ENCODE results near the gene CCDC196. TPM values are rescaled to one million over a fixed set of nuclear protein-coding genes. Genes with fewer than 3 reads are reported as not detected.

Gene CCDC196
- total and polyA plus RNA-seq, 7 experiments from 2014 or later: not detected

- Histone ChIP-seq H3K4me1 (ENCODE audit: control insufficient read depth in 2 of 2, insufficient read depth in 2 of 2, low read length in 2 of 2) (peaks cover 0 to 10% of the 10 kb centered on the region in 2 donors), H3K27ac (ENCODE audit: low read depth, low read length) (no peak overlapping the region), H3K27me3 (ENCODE audit: control insufficient read depth in 2 of 2, insufficient read depth in 2 of 2, low read length in 2 of 2) (no peaks in the 10 kb centered on the region), H3K4me3 (ENCODE audit: low read length) (no peak overlapping the region), H3K9me3 (ENCODE audit: control insufficient read depth in 2 of 3, low read length in 3 of 3) (no peaks in the 10 kb centered on the region), H3K36me3 (ENCODE audit: control insufficient read depth in 2 of 3, insufficient read depth in 3 of 3, low read length in 3 of 3) (no peaks in the 10 kb centered on the region)
- DNase-seq (no peak), ATAC-seq (no peak)
- intact Hi-C loops (cut with micrococcal nuclease): loop anchor here in 1 of 2 donors (2.0 to 5.0 kb wide), 2 partner anchors 59 to 253 kb away; no protein-coding TSS in a partner anchor
- POLR2A ChIA-PET: no interaction called here
- H3K4me3 Mint-ChIP-seq: no peak overlapping the region
- no peak overlapping the region for H3K27ac Mint-ChIP-seq
- CTCF ChIA-PET: no interaction called here
- H3K27me3 Mint-ChIP-seq: no peaks in the 10 kb centered on the region
- no peaks in the 10 kb centered on the region for H3K9me3 Mint-ChIP-seq
- peaks cover 0 to 6% (median 0%) of the 10 kb centered on the region in 5 donors for H3K36me3 Mint-ChIP-seq
- H3K4me1 Mint-ChIP-seq: peaks cover 8 to 29% (median 24%) of the 10 kb centered on the region in 7 donors
These were observed 7.6 kb downstream of the CCDC196 start for GRCh38 chr14:66493750-66494149.

GRCh38 chr14:66495218-66496098 lies 9.3 kb downstream of the CCDC196 start:
- ChIA-PET CTCF (interaction anchor here (0.6 to 0.7 kb wide), 2 partner anchors 168 to 640 kb away, joined by 3 to 4 read pairs; no protein-coding TSS in a partner anchor), POLR2A (no interaction called here)
- peaks cover 0 to 10% of the 10 kb centered on the region in 2 donors for H3K4me1 ChIP-seq (ENCODE audit: control insufficient read depth in 2 of 2, insufficient read depth in 2 of 2, low read length in 2 of 2)
- ATAC-seq (peak; percentile 83), DNase-seq (peak in 7 of 9 donors; percentile 11 to 44 (median 27))
- no peak overlapping the region for H3K27ac ChIP-seq (ENCODE audit: low read depth, low read length)
- no peaks in the 10 kb centered on the region for H3K27me3 ChIP-seq (ENCODE audit: control insufficient read depth in 2 of 2, insufficient read depth in 2 of 2, low read length in 2 of 2)
- H3K36me3 ChIP-seq (ENCODE audit: control insufficient read depth in 2 of 3, insufficient read depth in 3 of 3, low read length in 3 of 3): no peaks in the 10 kb centered on the region
- H3K27ac Mint-ChIP-seq: peak overlapping the region in 2 of 9 donors; percentile 11 to 53
- H3K36me3 Mint-ChIP-seq: no peaks in the 10 kb centered on the region
- H3K4me3 ChIP-seq (ENCODE audit: low read length): no peak overlapping the region
- peaks cover 8 to 29% (median 24%) of the 10 kb centered on the region in 7 donors for H3K4me1 Mint-ChIP-seq
- H3K4me3 Mint-ChIP-seq: peak overlapping the region in 7 of 10 donors; percentile 6 to 67 (median 14)
- intact Hi-C loops (cut with micrococcal nuclease): loop anchor here (1.0 to 5.0 kb wide), 12 partner anchors 13 to 1207 kb away; partner anchors contain the start of genes GPHN (in 1 of the 2) and RDH12 (in 1 of the 2)
- H3K27me3 Mint-ChIP-seq: no peaks in the 10 kb centered on the region
- no peaks in the 10 kb centered on the region for H3K9me3 Mint-ChIP-seq
- H3K9me3 ChIP-seq (ENCODE audit: control insufficient read depth in 2 of 3, low read length in 3 of 3): no peaks in the 10 kb centered on the region

DNA sequence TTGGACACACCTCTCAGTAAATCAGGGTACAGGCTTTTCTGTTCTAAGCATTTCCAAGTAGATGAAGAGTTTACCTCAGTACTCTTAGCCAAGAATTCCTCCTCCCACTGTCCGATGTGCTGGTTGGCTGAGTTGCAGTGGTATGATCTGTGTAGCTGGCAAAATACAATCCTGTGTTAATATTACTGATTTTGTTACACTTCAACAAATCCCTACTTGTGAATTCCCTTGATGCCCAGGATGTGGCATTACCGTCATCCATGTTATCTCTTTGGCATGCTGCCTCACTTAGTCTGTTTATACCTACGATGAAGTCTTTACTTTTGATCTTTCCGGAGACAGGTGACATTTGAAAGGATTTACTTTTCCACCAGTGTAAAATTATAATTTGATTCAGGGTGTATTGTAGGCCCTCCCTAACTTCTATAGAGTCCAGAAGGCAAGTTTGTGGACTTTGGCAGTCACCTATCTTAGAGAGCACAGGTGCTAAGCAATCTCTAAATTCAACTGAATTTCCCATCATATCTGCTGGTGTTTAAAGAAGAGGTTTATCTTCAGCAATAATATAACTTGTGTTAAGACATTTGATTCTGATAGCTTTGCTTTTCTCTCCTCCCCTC lies 10.1 kb downstream of the CCDC196 start:
- intact Hi-C loops (cut with micrococcal nuclease): loop anchor here (2.0 to 5.0 kb wide), 3 partner anchors 167 to 1206 kb away; partner anchors contain the start of gene RDH12 (in 1 of the 2)
- DNase-seq (no peak), ATAC-seq (no peak)
- H3K9me3 ChIP-seq (ENCODE audit: control insufficient read depth in 2 of 3, low read length in 3 of 3): no peaks in the 10 kb centered on the region
- ChIA-PET CTCF (interaction anchor here (0.5 to 2.1 kb wide), 5 partner anchors 53 to 1207 kb away, joined by 3 to 10 read pairs (median 3); no protein-coding TSS in a partner anchor), POLR2A (interaction anchor here (0.6 to 2.1 kb wide), 3 partner anchors 10 to 12 kb away, joined by 3 to 14 read pairs (median 10); partner anchors contain the start of genes CCDC196 and GPHN)
- Mint-ChIP-seq H3K9me3 (no peaks in the 10 kb centered on the region), H3K4me1 (peaks cover 8 to 29% (median 24%) of the 10 kb centered on the region in 7 donors), H3K36me3 (no peaks in the 10 kb centered on the region), H3K27ac (peak overlapping the region in 6 of 9 donors; percentile 13 to 73 (median 43)), H3K4me3 (peak overlapping the region in 6 of 10 donors; percentile 41 to 84 (median 50)), H3K27me3 (no peaks in the 10 kb centered on the region)
- H3K27me3 ChIP-seq (ENCODE audit: control insufficient read depth in 2 of 2, insufficient read depth in 2 of 2, low read length in 2 of 2): no peaks in the 10 kb centered on the region
- H3K27ac ChIP-seq (ENCODE audit: low read depth, low read length): no peak overlapping the region
- H3K36me3 ChIP-seq (ENCODE audit: control insufficient read depth in 2 of 3, insufficient read depth in 3 of 3, low read length in 3 of 3): no peaks in the 10 kb centered on the region
- no peak overlapping the region for H3K4me3 ChIP-seq (ENCODE audit: low read length)
- H3K4me1 ChIP-seq (ENCODE audit: control insufficient read depth in 2 of 2, insufficient read depth in 2 of 2, low read length in 2 of 2): peaks cover 0 to 10% of the 10 kb centered on the region in 2 donors

DNA sequence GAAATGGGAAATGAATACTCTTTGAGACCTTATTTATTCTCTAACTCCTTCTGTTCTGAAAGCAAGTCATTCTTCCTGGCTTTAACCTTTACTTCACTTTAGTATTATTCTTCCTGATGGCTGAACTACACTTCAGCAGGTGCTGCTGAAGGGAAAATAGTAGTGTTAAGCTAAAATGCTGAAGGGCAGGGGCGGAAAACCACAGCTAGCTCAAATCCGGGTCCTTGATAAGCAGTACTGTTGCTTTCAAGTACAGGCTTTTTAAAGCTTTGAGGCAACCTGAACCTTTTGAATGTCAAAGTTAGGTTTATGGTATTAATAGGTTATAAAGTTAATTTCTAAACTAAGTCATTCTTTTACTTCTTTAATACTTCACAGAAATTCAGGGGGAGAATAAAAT lies 10.7 kb downstream of the CCDC196 start:
- ATAC-seq: no peak

GRCh38 chr14:66498311-66498710 lies 12.1 kb downstream of the CCDC196 start:
- no peak overlapping the region for H3K4me3 ChIP-seq (ENCODE audit: low read length)
- Mint-ChIP-seq H3K27ac (no peak overlapping the region), H3K9me3 (no peaks in the 10 kb centered on the region), H3K4me3 (no peak overlapping the region), H3K27me3 (no peaks in the 10 kb centered on the region), H3K36me3 (peaks cover 0 to 7% (median 0%) of the 10 kb centered on the region in 5 donors), H3K4me1 (peaks cover 8 to 29% (median 24%) of the 10 kb centered on the region in 7 donors)
- ATAC-seq (no peak), DNase-seq (no peak)
- H3K27ac ChIP-seq (ENCODE audit: low read depth, low read length): no peak overlapping the region
- peaks cover 0 to 10% of the 10 kb centered on the region in 2 donors for H3K4me1 ChIP-seq (ENCODE audit: control insufficient read depth in 2 of 2, insufficient read depth in 2 of 2, low read length in 2 of 2)
- ChIA-PET POLR2A (interaction anchor here (0.6 to 2.1 kb wide), 3 partner anchors 10 to 861 kb away, joined by 3 to 10 read pairs (median 3); partner anchors contain the start of genes ATP6V1D and GPHN), CTCF (interaction anchor here (0.7 to 2.1 kb wide), 2 partner anchors 51 to 649 kb away, joined by 3 to 10 read pairs; no protein-coding TSS in a partner anchor)
- no peaks in the 10 kb centered on the region for H3K36me3 ChIP-seq (ENCODE audit: control insufficient read depth in 2 of 3, insufficient read depth in 3 of 3, low read length in 3 of 3)
- no peaks in the 10 kb centered on the region for H3K27me3 ChIP-seq (ENCODE audit: control insufficient read depth in 2 of 2, insufficient read depth in 2 of 2, low read length in 2 of 2)
- intact Hi-C loops (cut with micrococcal nuclease): loop anchor here (5.0 kb wide), 2 partner anchors 639 to 1204 kb away; partner anchors contain the start of gene RDH12 (in 1 of the 2)
- H3K9me3 ChIP-seq (ENCODE audit: control insufficient read depth in 2 of 3, low read length in 3 of 3): no peaks in the 10 kb centered on the region

More for the DNA sequence above, 10.7 kb downstream of the CCDC196 start:
- Histone ChIP-seq H3K27ac (ENCODE audit: low read depth, low read length) (no peak overlapping the region), H3K36me3 (ENCODE audit: control insufficient read depth in 2 of 3, insufficient read depth in 3 of 3, low read length in 3 of 3) (no peaks in the 10 kb centered on the region), H3K27me3 (ENCODE audit: control insufficient read depth in 2 of 2, insufficient read depth in 2 of 2, low read length in 2 of 2) (no peaks in the 10 kb centered on the region), H3K4me1 (ENCODE audit: control insufficient read depth in 2 of 2, insufficient read depth in 2 of 2, low read length in 2 of 2) (peaks cover 0 to 10% of the 10 kb centered on the region in 2 donors), H3K9me3 (ENCODE audit: control insufficient read depth in 2 of 3, low read length in 3 of 3) (no peaks in the 10 kb centered on the region), H3K4me3 (ENCODE audit: low read length) (no peak overlapping the region)
- H3K27ac Mint-ChIP-seq: peak overlapping the region in 8 of 9 donors; percentile 11 to 73 (median 31)
- H3K36me3 Mint-ChIP-seq: peaks cover 0 to 3% (median 0%) of the 10 kb centered on the region in 5 donors
- intact Hi-C loops (cut with micrococcal nuclease): loop anchor here (2.0 to 5.0 kb wide), 3 partner anchors 166 to 1205 kb away; partner anchors contain the start of gene RDH12 (in 1 of the 2)
- H3K4me3 Mint-ChIP-seq: peak overlapping the region in 9 of 10 donors; percentile 29 to 84 (median 48)
- ChIA-PET CTCF (interaction anchor here (0.5 to 2.1 kb wide), 7 partner anchors 17 to 1206 kb away, joined by 3 to 10 read pairs (median 3); no protein-coding TSS in a partner anchor), POLR2A (interaction anchor here (0.6 to 2.1 kb wide), 3 partner anchors 9 to 11 kb away, joined by 3 to 14 read pairs (median 10); partner anchors contain the start of genes CCDC196 and GPHN)
- no peaks in the 10 kb centered on the region for H3K27me3 Mint-ChIP-seq
- no peaks in the 10 kb centered on the region for H3K9me3 Mint-ChIP-seq
- peaks cover 8 to 29% (median 24%) of the 10 kb centered on the region in 7 donors for H3K4me1 Mint-ChIP-seq
- DNase-seq: peak in 3 of 9 donors; percentile 15 to 23 (median 20)

- Mint-ChIP-seq H3K9me3 (no peaks in the 10 kb centered on the region), H3K4me3 (no peak overlapping the region), H3K27ac (no peak overlapping the region), H3K4me1 (peaks cover 3 to 21% (median 16%) of the 10 kb centered on the region in 7 donors), H3K27me3 (no peaks in the 10 kb centered on the region), H3K36me3 (peaks cover 0 to 7% (median 0%) of the 10 kb centered on the region in 5 donors)
- DNase-seq: no peak
- POLR2A ChIA-PET: no interaction called here
- Histone ChIP-seq H3K9me3 (ENCODE audit: control insufficient read depth in 2 of 3, low read length in 3 of 3) (no peaks in the 10 kb centered on the region), H3K27me3 (ENCODE audit: control insufficient read depth in 2 of 2, insufficient read depth in 2 of 2, low read length in 2 of 2) (no peaks in the 10 kb centered on the region), H3K27ac (ENCODE audit: low read depth, low read length) (no peak overlapping the region), H3K4me3 (ENCODE audit: low read length) (no peak overlapping the region), H3K4me1 (ENCODE audit: control insufficient read depth in 2 of 2, insufficient read depth in 2 of 2, low read length in 2 of 2) (peaks cover 0 to 2% of the 10 kb centered on the region in 2 donors), H3K36me3 (ENCODE audit: control insufficient read depth in 2 of 3, insufficient read depth in 3 of 3, low read length in 3 of 3) (no peaks in the 10 kb centered on the region)
- CTCF ChIA-PET: interaction anchor here (0.6 kb wide), 1 partner anchor 782 kb away, joined by 3 read pairs; no protein-coding TSS in a partner anchor
- intact Hi-C loops (cut with micrococcal nuclease): no loop called here
- no peak for ATAC-seq
These were observed 15.4 kb downstream of the CCDC196 start for GRCh38 chr14:66501592-66501991.

Data from naive thymus-derived CD4-positive, alpha-beta T cell (primary cell).